Liver (tissue), 9 donors: ENCODE data around the gene FUT2. TPM values are rescaled to one million over a fixed set of nuclear protein-coding genes. Genes with fewer than 3 reads are reported as not detected.
A peak's percentile ranks its signal among the peaks of the same experiment; 100 is the strongest.

Experiments
- DNase-seq: peaks from one replicate; pipeline ENCODE4 v3.0.0-alpha.2; 2017; ENCODE audit warnings: low spot score
- H3K27ac ChIP-seq, 2 donors: one replicate each; pipeline ENCODE4 v1.7.0; 2013; ENCODE audit warnings: inconsistent platforms in 2 of 2, low read length in 2 of 2, control low read depth in 1 of 2, low read depth in 1 of 2, mild to moderate bottlenecking in 1 of 2
- H3K27me3 ChIP-seq, 4 donors: one replicate each; pipeline versions ENCODE4 v1.6.1 to v1.7.0; 2013; ENCODE audit warnings: low read length in 3 of 4, inconsistent platforms in 1 of 4, mild to moderate bottlenecking in 1 of 4, moderate library complexity in 1 of 4; ENCODE audit not compliant: control insufficient read depth in 4 of 4, insufficient read depth in 4 of 4
- H3K36me3 ChIP-seq, 4 donors: one replicate each; pipeline versions ENCODE4 v1.6.1 to v1.7.0; 2013; ENCODE audit warnings: low read length in 3 of 4, mild to moderate bottlenecking in 3 of 4, low read depth in 1 of 4, moderate library complexity in 1 of 4; ENCODE audit not compliant: control insufficient read depth in 4 of 4, insufficient read depth in 3 of 4
- H3K4me1 ChIP-seq, 4 donors: one replicate each; pipeline versions ENCODE4 v1.6.1 to v1.7.0; 2013; ENCODE audit warnings: low read length in 3 of 4, mild to moderate bottlenecking in 3 of 4, moderate library complexity in 1 of 4; ENCODE audit not compliant: control insufficient read depth in 4 of 4, insufficient read depth in 4 of 4
- H3K4me3 ChIP-seq, 3 donors: one replicate each; pipeline versions ENCODE4 v1.6.1 to v1.7.0; 2013; ENCODE audit warnings: low read length in 3 of 3, control low read depth in 1 of 3, low read depth in 1 of 3, mild to moderate bottlenecking in 1 of 3
- H3K9ac ChIP-seq, 2 donors: one replicate each; pipeline ENCODE4 v1.7.0; 2013; ENCODE audit warnings: low read length in 2 of 2, mild to moderate bottlenecking in 2 of 2, moderate library complexity in 2 of 2, control low read depth in 1 of 2, low read depth in 1 of 2
- H3K9me3 ChIP-seq, 4 donors: one replicate each; pipeline versions ENCODE4 v1.6.1 to v1.7.0; 2013; ENCODE audit warnings: low read length in 3 of 4; ENCODE audit not compliant: control insufficient read depth in 4 of 4
- EGR1 ChIP-seq, 2 donors: IDR thresholded peaks; 2 replicates each; pipeline ENCODE4 v1.6.1; 2016 to 2018; ENCODE audit warnings: antibody characterized with exemption in 2 of 2, low read depth in 2 of 2
- FOXA1 ChIP-seq: IDR thresholded peaks from 2 replicates; pipeline ENCODE4 v1.6.1; 2016; ENCODE audit warnings: antibody characterized with exemption
- FOXA2 ChIP-seq: IDR thresholded peaks from 2 replicates; pipeline ENCODE4 v1.6.1; 2016; ENCODE audit warnings: antibody characterized with exemption
- GABPA ChIP-seq, 2 donors: IDR thresholded peaks in 1 of 2; conservative IDR thresholded peaks in 1 of 2; 2 replicates each; pipeline ENCODE4 v1.6.1; 2016; ENCODE audit warnings: antibody characterized with exemption in 2 of 2, mild to moderate bottlenecking in 1 of 2, moderate library complexity in 1 of 2
- HNF4A ChIP-seq, 2 donors: conservative IDR thresholded peaks; 2 replicates each; pipeline ENCODE4 v1.6.1; 2016; ENCODE audit warnings: antibody characterized with exemption in 2 of 2, mild to moderate bottlenecking in 2 of 2
- HNF4G ChIP-seq: IDR thresholded peaks from 2 replicates; pipeline ENCODE4 v1.6.1; 2016; ENCODE audit warnings: antibody characterized with exemption
- NR2F2 ChIP-seq: IDR thresholded peaks from 2 replicates; pipeline ENCODE4 v1.6.1; 2016; ENCODE audit warnings: antibody characterized with exemption
- RAD21 ChIP-seq, 2 donors: IDR thresholded peaks; 2 replicates each; pipeline ENCODE4 v1.6.1; 2016; ENCODE audit warnings: antibody characterized with exemption in 2 of 2, mild to moderate bottlenecking in 2 of 2
- RXRA ChIP-seq, 2 donors: IDR thresholded peaks; 2 replicates each; pipeline ENCODE4 v1.6.1; 2017 to 2018; ENCODE audit warnings: antibody characterized with exemption in 2 of 2, mild to moderate bottlenecking in 1 of 2
- SP1 ChIP-seq: IDR thresholded peaks from 2 replicates; pipeline ENCODE4 v1.6.1; 2018; ENCODE audit warnings: antibody characterized with exemption, mild to moderate bottlenecking
- YY1 ChIP-seq: IDR thresholded peaks from 2 replicates; pipeline ENCODE4 v1.6.1; 2016; ENCODE audit warnings: antibody characterized with exemption, mild to moderate bottlenecking
- WGBS: extraction: QIAGEN DNeasy Blood & Tissue Kit; methylation state at CpG from one replicate; pipeline ENCODE4 v1.1.7; 2013; 5-methylcytosine and 5-hydroxymethylcytosine counted together
- polyA plus RNA-seq, 2 donors: library from polyadenylated mRNA; stranded (reverse) in 1 of 2; unstranded in 1 of 2; fragments of 200-250 nt in 1 of 2; fragments of >200 nt in 1 of 2; fragmentation: Nextera tagmentation in 1 of 2; extraction: Ambion mirVana in 1 of 2; gene quantifications; one replicate each; pipeline versions ENCODE4 v1.2.1 to v1.2.3, GENCODE V29; 2013 to 2015
- total RNA-seq, 2 donors: library from RNA; depleted of rRNA; stranded (reverse); fragments of >200 nt; gene quantifications; one replicate each; pipeline ENCODE4 v1.2.3, GENCODE V29; 2014
- TF ChIP-seq, protein P1 (sequence below): IDR thresholded peaks from 2 replicates; pipeline ENCODE4 v1.6.1; 2016; ENCODE audit warnings: antibody characterized with exemption
- TF ChIP-seq, protein P2 (sequence below): IDR thresholded peaks from 2 replicates; pipeline ENCODE4 v1.6.1; 2016; ENCODE audit warnings: antibody characterized with exemption, mild to moderate bottlenecking
- TF ChIP-seq, protein P3 (sequence below): IDR thresholded peaks from 2 replicates; pipeline ENCODE4 v1.6.1; 2016; ENCODE audit warnings: antibody characterized with exemption
- TF ChIP-seq, protein P4 (sequence below): fragments of 150-350 bp; IDR thresholded peaks from 2 replicates; pipeline ENCODE4 v1.5.1; 2017; ENCODE audit warnings: improper control_type of control experiment, low read depth, low read length; ENCODE audit not compliant: missing input control
- donor health status: healthy.
- donor health status: healthy.
- donor health status: healthy.
- donor health status: healthy.
- donor health status: healthy.

The FUT2 gene
- total and polyA plus RNA-seq, 4 donors = 0.02 to 0.38 (median 0.05) TPM; not detected in 1

DNA sequence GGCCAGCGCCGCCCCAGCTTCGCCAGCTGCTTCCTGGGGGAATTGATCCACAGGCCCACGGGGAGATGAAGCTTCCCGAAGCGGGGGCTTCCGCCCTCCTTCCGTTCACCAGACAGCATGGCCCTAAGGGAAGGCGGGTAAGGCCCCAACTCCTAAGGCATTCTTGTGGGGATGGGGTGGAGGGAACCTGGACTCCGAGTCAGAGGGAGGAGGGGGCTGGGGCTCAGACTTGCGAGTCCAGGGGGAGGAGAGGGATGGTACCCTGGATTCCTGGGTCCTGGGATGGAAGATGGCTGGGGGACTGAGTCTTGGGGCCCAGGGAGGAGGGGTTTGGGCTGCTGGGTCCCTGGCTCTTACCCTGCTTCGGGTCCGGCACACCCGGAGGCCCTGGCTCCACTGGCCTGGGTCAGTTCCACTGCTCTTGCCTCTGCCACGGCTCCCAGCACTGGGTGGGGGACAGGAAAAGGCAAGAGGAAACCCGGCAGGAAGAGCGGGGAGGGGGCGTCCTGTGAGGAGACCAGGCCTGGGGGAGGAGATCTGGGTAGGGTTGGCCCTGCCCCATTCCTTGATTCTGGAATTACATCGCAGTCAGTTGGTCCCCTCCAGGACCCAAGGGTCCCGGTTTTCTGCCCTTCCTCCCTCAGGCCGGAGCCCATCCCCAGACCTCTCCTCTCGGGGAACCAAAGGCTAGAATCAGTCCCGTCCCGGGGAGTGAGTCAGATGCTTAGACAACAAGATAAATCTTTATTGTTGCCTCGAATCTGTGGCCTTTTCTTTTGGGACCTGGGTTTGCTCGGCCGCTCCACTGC is 44.6 kb downstream of the FUT2 start, which contains the start of gene RASIP1 (continued):
- TF ChIP-seq, protein P1, sequence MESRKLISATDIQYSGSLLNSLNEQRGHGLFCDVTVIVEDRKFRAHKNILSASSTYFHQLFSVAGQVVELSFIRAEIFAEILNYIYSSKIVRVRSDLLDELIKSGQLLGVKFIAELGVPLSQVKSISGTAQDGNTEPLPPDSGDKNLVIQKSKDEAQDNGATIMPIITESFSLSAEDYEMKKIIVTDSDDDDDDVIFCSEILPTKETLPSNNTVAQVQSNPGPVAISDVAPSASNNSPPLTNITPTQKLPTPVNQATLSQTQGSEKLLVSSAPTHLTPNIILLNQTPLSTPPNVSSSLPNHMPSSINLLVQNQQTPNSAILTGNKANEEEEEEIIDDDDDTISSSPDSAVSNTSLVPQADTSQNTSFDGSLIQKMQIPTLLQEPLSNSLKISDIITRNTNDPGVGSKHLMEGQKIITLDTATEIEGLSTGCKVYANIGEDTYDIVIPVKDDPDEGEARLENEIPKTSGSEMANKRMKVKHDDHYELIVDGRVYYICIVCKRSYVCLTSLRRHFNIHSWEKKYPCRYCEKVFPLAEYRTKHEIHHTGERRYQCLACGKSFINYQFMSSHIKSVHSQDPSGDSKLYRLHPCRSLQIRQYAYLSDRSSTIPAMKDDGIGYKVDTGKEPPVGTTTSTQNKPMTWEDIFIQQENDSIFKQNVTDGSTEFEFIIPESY = no peak
- TF ChIP-seq HNF4A (conservative IDR thresholded peaks at IDR 0.05) = no peak

DNA sequence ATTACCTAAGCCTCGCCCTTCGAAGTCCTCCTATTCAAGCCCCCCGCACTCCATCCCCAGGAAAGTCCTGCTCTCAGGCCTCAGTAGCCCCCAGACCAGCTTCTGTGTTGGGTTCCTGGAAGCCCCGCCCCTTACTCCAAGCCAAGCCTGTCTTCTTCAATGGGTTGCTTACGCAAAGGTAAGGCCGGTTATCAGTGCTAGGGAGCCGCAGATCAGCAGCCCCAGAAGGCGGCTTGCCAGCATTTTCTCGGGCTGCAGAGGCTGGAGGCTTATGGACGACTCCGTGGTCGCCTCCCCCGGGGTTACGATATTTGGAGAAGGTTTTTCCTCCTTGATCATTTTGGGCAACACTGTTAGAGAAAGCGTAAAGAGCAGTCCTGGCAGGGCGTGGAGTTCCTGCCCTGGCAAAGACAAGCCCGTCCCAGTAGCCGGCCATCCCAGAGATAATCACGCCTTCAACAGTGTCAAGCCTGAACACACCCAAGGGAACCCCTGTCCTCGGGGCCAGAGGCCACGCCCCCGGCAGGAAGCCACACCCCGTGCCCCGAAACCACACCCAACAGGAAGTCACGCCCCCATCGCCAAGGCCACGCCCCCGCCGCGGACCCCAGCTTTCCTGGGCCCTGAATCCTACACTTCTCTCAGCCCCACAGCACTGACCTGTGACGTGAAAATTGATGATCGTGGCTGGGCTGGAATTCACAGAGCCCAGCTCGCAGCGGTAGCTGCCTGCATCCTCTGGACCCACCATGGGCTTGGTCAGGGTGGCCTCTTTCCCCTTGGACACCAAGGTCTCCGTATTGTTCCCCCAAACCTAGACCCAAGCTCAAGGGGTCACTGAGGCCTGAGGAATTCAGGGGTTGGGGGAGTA is 45.6 kb downstream of the FUT2 start:
- H3K27ac ChIP-seq = peak overlapping the region; percentile 31 to 47
- peak; percentile 86 for DNase-seq
- no peak overlapping the region for H3K9ac ChIP-seq
- H3K4me1 ChIP-seq = peaks cover 2 to 9% (median 7%) of the 10 kb centered on the region in 4 donors
- WGBS = 48% methylated on average over 35 of the region's 35 CpGs
- H3K36me3 ChIP-seq = no peaks in the 10 kb centered on the region
- H3K9me3 ChIP-seq = no peaks in the 10 kb centered on the region
- H3K4me3 ChIP-seq = no peak overlapping the region
- H3K27me3 ChIP-seq = no peaks in the 10 kb centered on the region
- TF ChIP-seq, protein P1 = no peak
- TF ChIP-seq NR2F2 (peak; percentile 39), RXRA (IDR thresholded peaks at IDR 0.05) (no peak), SP1 (no peak), YY1 (no peak), HNF4G (no peak)

DNA sequence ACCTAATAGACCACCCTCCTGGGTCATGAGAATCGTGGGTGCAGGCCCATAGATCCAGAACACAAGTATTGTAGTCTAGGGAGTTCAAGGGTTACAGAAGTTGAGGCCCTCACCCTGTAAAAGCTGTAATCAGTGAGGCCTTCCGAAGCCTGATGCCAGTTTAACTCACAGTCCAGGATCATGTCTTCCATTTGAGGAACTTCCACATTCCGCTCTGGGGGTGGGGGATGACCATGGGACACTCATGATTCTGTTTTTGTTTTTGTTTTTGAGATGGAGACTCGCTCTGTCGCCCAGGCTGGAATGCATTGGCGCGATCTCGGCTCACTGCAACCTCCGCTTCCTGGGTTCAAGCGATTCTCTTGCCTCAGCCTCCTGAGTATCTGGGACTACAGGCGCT is 46.3 kb downstream of the FUT2 start:
- no peaks in the 10 kb centered on the region for H3K36me3 ChIP-seq
- DNase-seq = no peak
- peaks cover 2 to 9% (median 7%) of the 10 kb centered on the region in 4 donors for H3K4me1 ChIP-seq
- H3K27ac ChIP-seq = no peak overlapping the region
- H3K4me3 ChIP-seq = no peak overlapping the region
- H3K9ac ChIP-seq = no peak overlapping the region
- no peaks in the 10 kb centered on the region for H3K9me3 ChIP-seq
- no peaks in the 10 kb centered on the region for H3K27me3 ChIP-seq
- WGBS = 94% methylated on average over 11 of the region's 11 CpGs
- TF ChIP-seq, protein P2, sequence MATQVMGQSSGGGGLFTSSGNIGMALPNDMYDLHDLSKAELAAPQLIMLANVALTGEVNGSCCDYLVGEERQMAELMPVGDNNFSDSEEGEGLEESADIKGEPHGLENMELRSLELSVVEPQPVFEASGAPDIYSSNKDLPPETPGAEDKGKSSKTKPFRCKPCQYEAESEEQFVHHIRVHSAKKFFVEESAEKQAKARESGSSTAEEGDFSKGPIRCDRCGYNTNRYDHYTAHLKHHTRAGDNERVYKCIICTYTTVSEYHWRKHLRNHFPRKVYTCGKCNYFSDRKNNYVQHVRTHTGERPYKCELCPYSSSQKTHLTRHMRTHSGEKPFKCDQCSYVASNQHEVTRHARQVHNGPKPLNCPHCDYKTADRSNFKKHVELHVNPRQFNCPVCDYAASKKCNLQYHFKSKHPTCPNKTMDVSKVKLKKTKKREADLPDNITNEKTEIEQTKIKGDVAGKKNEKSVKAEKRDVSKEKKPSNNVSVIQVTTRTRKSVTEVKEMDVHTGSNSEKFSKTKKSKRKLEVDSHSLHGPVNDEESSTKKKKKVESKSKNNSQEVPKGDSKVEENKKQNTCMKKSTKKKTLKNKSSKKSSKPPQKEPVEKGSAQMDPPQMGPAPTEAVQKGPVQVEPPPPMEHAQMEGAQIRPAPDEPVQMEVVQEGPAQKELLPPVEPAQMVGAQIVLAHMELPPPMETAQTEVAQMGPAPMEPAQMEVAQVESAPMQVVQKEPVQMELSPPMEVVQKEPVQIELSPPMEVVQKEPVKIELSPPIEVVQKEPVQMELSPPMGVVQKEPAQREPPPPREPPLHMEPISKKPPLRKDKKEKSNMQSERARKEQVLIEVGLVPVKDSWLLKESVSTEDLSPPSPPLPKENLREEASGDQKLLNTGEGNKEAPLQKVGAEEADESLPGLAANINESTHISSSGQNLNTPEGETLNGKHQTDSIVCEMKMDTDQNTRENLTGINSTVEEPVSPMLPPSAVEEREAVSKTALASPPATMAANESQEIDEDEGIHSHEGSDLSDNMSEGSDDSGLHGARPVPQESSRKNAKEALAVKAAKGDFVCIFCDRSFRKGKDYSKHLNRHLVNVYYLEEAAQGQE = no peak
- no peak for TF ChIP-seq RAD21 (IDR thresholded peaks at IDR 0.05)
- TF ChIP-seq, protein P3, sequence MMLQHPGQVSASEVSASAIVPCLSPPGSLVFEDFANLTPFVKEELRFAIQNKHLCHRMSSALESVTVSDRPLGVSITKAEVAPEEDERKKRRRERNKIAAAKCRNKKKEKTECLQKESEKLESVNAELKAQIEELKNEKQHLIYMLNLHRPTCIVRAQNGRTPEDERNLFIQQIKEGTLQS = no peak
- TF ChIP-seq RXRA (IDR thresholded peaks at IDR 0.05) = no peak
- no peak for TF ChIP-seq GABPA (IDR thresholded peaks at IDR 0.05 in 1 of 2, conservative IDR thresholded peaks at IDR 0.05 in 1 of 2)
- no peak for TF ChIP-seq HNF4A (conservative IDR thresholded peaks at IDR 0.05)
- no peak for TF ChIP-seq EGR1 (IDR thresholded peaks at IDR 0.05; ENCODE audit: low read depth in 2 of 2)
- TF ChIP-seq HNF4G = no peak
- no peak for TF ChIP-seq NR2F2
- no peak for TF ChIP-seq FOXA1
- no peak for TF ChIP-seq FOXA2
- TF ChIP-seq, protein P4, sequence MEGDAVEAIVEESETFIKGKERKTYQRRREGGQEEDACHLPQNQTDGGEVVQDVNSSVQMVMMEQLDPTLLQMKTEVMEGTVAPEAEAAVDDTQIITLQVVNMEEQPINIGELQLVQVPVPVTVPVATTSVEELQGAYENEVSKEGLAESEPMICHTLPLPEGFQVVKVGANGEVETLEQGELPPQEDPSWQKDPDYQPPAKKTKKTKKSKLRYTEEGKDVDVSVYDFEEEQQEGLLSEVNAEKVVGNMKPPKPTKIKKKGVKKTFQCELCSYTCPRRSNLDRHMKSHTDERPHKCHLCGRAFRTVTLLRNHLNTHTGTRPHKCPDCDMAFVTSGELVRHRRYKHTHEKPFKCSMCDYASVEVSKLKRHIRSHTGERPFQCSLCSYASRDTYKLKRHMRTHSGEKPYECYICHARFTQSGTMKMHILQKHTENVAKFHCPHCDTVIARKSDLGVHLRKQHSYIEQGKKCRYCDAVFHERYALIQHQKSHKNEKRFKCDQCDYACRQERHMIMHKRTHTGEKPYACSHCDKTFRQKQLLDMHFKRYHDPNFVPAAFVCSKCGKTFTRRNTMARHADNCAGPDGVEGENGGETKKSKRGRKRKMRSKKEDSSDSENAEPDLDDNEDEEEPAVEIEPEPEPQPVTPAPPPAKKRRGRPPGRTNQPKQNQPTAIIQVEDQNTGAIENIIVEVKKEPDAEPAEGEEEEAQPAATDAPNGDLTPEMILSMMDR = no peak
- TF ChIP-seq, protein P1 = no peak
